Tibial artery (tissue), 4 donors: ENCODE measurements around the gene MTCH1.

Experiments used
- DNase-seq, 2 donors: peaks; one replicate each; pipeline ENCODE4 v3.0.0-alpha.2; 2019
- H3K27ac ChIP-seq, 2 donors: fragments of 200-600 bp; sonication (generic) in 1 of 2; 1 replicate in 1 of 2; 2 replicates in 1 of 2; pipeline ENCODE4 v1.5.1; 2018 to 2019; ENCODE audit warnings: mild to moderate bottlenecking in 1 of 2
- H3K27me3 ChIP-seq, 2 donors: fragments of 200-600 bp; sonication (generic) in 1 of 2; one replicate each; pipeline versions ENCODE4 v1.5.1 to v1.6.0; 2016 to 2019
- H3K36me3 ChIP-seq, 3 donors: fragments of 200-600 bp; sonication (generic) in 2 of 3; one replicate each; pipeline ENCODE4 v1.5.1; 2016 to 2019; ENCODE audit warnings: mild to moderate bottlenecking in 2 of 3
- H3K4me1 ChIP-seq, 4 donors: fragments of 200-600 bp; sonication (generic) in 2 of 4; 1 replicate in 3 of 4; 2 replicates in 1 of 4; pipeline ENCODE4 v1.5.1; 2016 to 2019
- H3K4me3 ChIP-seq, 2 donors: fragments of 200-600 bp; sonication (generic) in 1 of 2; 1 replicate in 1 of 2; 2 replicates in 1 of 2; pipeline ENCODE4 v1.5.1; 2018 to 2019; ENCODE audit warnings: mild to moderate bottlenecking in 2 of 2
- H3K9me3 ChIP-seq, 3 donors: fragments of 200-600 bp; sonication (generic) in 1 of 3; one replicate each; pipeline ENCODE4 v1.5.1; 2016 to 2019
- intact Hi-C: fragments of 100-400 bp; cut with DNase I; formaldehyde crosslinking; loops from one replicate; pipeline ENCODE4 v1.15.0; 2023; ENCODE audit warnings: low total_unique reads
- TF ChIP-seq, protein P1 (sequence below), 2 experiments: fragments of 200-600 bp in 1 of 2; fragments of 450-650 bp in 1 of 2; IDR thresholded peaks; one replicate each; pipeline ENCODE4 v1.5.1; 2017 to 2019; ENCODE audit warnings: antibody characterized with exemption in 2 of 2, mild to moderate bottlenecking in 1 of 2, moderate library complexity in 1 of 2

The MTCH1 gene

GRCh38 chr6:36958775-36959554, 27.0 kb downstream of the MTCH1 start:
- H3K27ac ChIP-seq: no peak overlapping the region
- H3K9me3 ChIP-seq: no peaks in the 10 kb centered on the region
- intact Hi-C loops: no loop called here
- TF ChIP-seq, protein P1, sequence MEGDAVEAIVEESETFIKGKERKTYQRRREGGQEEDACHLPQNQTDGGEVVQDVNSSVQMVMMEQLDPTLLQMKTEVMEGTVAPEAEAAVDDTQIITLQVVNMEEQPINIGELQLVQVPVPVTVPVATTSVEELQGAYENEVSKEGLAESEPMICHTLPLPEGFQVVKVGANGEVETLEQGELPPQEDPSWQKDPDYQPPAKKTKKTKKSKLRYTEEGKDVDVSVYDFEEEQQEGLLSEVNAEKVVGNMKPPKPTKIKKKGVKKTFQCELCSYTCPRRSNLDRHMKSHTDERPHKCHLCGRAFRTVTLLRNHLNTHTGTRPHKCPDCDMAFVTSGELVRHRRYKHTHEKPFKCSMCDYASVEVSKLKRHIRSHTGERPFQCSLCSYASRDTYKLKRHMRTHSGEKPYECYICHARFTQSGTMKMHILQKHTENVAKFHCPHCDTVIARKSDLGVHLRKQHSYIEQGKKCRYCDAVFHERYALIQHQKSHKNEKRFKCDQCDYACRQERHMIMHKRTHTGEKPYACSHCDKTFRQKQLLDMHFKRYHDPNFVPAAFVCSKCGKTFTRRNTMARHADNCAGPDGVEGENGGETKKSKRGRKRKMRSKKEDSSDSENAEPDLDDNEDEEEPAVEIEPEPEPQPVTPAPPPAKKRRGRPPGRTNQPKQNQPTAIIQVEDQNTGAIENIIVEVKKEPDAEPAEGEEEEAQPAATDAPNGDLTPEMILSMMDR (IDR thresholded peaks at IDR 0.05): no peak
- H3K36me3 ChIP-seq: no peaks in the 10 kb centered on the region
- no peaks in the 10 kb centered on the region for H3K27me3 ChIP-seq
- H3K4me1 ChIP-seq: peaks cover 0 to 10% (median 0%) of the 10 kb centered on the region in 4 donors
- no peak overlapping the region for H3K4me3 ChIP-seq
- peak in 1 of 2 donors; percentile 61 for DNase-seq

DNA sequence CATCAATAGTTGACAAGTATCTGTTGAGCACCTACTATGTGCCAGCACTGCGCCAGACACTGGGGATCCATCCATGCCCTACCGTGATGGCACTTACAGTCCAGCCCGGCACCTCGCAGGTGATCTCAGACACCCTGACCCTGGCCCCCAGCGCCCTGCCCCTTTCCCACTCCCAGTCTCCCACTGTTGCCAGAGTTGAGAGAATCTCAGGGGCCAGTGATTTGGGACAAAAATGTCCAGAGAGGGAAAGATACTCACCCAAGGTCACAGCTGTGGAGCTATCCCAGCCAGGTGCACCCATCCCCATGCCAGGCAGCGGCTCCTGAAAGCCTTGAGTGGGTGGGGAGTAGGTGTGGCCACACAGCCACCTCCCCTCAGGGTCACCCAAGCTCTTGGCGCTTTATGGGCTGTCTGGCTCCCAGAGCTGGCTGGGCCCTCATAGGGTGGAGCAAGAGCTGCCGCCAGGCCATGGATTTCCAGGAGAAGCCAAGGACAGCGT, 28.2 kb downstream of the MTCH1 start:
- H3K27ac ChIP-seq: no peak overlapping the region
- no peaks in the 10 kb centered on the region for H3K9me3 ChIP-seq
- H3K36me3 ChIP-seq: no peaks in the 10 kb centered on the region
- DNase-seq: peak in 1 of 2 donors; percentile 63
- peaks cover 0 to 4% (median 0%) of the 10 kb centered on the region in 4 donors for H3K4me1 ChIP-seq
- H3K4me3 ChIP-seq: no peak overlapping the region
- TF ChIP-seq, protein P1 (IDR thresholded peaks at IDR 0.05): no peak
- intact Hi-C loops: no loop called here
- H3K27me3 ChIP-seq: no peaks in the 10 kb centered on the region

DNA sequence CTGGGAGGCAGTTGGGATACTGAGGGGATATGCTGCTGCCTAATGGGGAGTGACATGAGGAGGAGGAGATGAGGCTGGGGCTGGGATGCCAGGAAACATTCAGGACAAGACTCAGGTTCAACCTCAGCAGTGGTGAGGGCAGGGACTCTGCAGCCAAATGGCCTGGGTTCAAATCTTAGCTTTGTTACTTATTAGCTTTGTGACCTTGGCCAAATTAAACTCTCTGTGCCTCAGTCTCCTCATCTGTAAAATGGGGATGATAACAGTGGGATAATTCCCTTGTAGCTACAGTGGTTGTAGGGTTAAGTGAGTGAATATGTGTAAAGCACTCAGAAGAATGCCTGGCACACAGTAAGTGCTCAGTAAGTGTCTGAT, 29.6 kb downstream of the MTCH1 start:
- Histone ChIP-seq H3K27ac (no peak overlapping the region), H3K4me1 (peaks cover 0 to 4% (median 0%) of the 10 kb centered on the region in 4 donors), H3K27me3 (no peaks in the 10 kb centered on the region), H3K36me3 (no peaks in the 10 kb centered on the region), H3K4me3 (no peak overlapping the region), H3K9me3 (no peaks in the 10 kb centered on the region)
- DNase-seq: no peak
- intact Hi-C loops: no loop called here
- TF ChIP-seq, protein P1 (IDR thresholded peaks at IDR 0.05): no peak

- Histone ChIP-seq H3K36me3 (no peaks in the 10 kb centered on the region), H3K9me3 (no peaks in the 10 kb centered on the region), H3K4me1 (no peaks in the 10 kb centered on the region), H3K27ac (no peak overlapping the region), H3K4me3 (no peak overlapping the region), H3K27me3 (no peaks in the 10 kb centered on the region)
- DNase-seq: no peak
- TF ChIP-seq, protein P1 (IDR thresholded peaks at IDR 0.05): no peak
- intact Hi-C loops: no loop called here
These were observed 30.1 kb downstream of the MTCH1 start for GRCh38 chr6:36955671-36956445.

DNA sequence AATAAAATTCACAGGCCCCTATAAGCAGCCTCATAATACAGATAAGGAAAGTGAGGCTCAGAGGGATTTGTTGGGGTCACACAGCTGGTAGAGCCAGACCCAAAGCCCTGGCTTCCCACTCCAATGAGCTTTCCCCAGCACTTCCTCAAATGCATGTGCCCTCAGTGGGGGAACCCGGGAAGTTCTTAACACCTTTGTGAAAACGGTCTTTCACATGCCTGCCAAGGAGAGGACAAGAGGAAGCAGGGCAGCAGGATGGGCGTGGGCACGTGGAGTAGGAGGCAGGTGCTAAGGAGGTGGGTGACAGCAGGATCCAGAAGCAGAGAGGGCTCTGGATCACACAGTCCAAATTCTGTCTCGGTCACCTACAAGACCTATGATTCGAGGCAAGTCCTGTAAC, 30.9 kb downstream of the MTCH1 start:
- H3K4me3 ChIP-seq: no peak overlapping the region
- no peaks in the 10 kb centered on the region for H3K4me1 ChIP-seq
- no peaks in the 10 kb centered on the region for H3K9me3 ChIP-seq
- TF ChIP-seq, protein P1 (IDR thresholded peaks at IDR 0.05): no peak
- intact Hi-C loops: no loop called here
- DNase-seq: no peak
- no peak overlapping the region for H3K27ac ChIP-seq
- no peaks in the 10 kb centered on the region for H3K27me3 ChIP-seq
- H3K36me3 ChIP-seq: no peaks in the 10 kb centered on the region
